Breast epithelium (tissue), 4 donors: ENCODE results near the gene LCLAT1. TPM values are rescaled to one million over a fixed set of nuclear protein-coding genes. Genes with fewer than 3 reads are reported as not detected.

Source experiments
- DNase-seq, 2 donors: peaks; one replicate each; pipeline ENCODE4 v3.0.0-alpha.2; 2019; ENCODE audit warnings: low spot score in 2 of 2
- H3K27ac ChIP-seq, 2 donors: fragments of 200-600 bp; sonication (generic) in 1 of 2; one replicate each; pipeline ENCODE4 v1.5.1; 2016 to 2019; ENCODE audit warnings: mild to moderate bottlenecking in 1 of 2
- H3K27me3 ChIP-seq, 2 donors: fragments of 200-600 bp; sonication (generic) in 1 of 2; one replicate each; pipeline versions ENCODE4 v1.5.1 to v1.6.0; 2017 to 2019; ENCODE audit warnings: control low read depth in 1 of 2, mild to moderate bottlenecking in 1 of 2
- H3K36me3 ChIP-seq: fragments of 200-600 bp; one replicate; pipeline ENCODE4 v1.5.1; 2019
- H3K4me1 ChIP-seq, 2 donors: fragments of 200-600 bp; sonication (generic); one replicate each; pipeline ENCODE4 v1.5.1; 2016 to 2019; ENCODE audit warnings: control low read depth in 1 of 2
- H3K4me3 ChIP-seq, 3 donors: fragments of 200-600 bp; sonication (generic); 1 replicate in 2 of 3; 2 replicates in 1 of 3; pipeline ENCODE4 v1.5.1; 2016 to 2019; ENCODE audit warnings: mild to moderate bottlenecking in 3 of 3, moderate library complexity in 2 of 3
- H3K9me3 ChIP-seq, 2 donors: fragments of 200-600 bp; sonication (generic) in 1 of 2; one replicate each; pipeline ENCODE4 v1.5.1; 2016 to 2019; ENCODE audit warnings: control low read depth in 1 of 2
- CTCF ChIP-seq, 3 donors: fragments of 450-650 bp; IDR thresholded peaks; one replicate each; pipeline ENCODE4 v1.5.1; 2016 to 2017; ENCODE audit warnings: antibody characterized with exemption in 3 of 3, mild to moderate bottlenecking in 3 of 3, moderate library complexity in 3 of 3
- POLR2A ChIP-seq: fragments of 450-650 bp; IDR thresholded peaks from one replicate; pipeline ENCODE4 v1.6.1; 2016; ENCODE audit warnings: antibody characterized with exemption, mild to moderate bottlenecking, moderate library complexity
- POLR2AphosphoS5 ChIP-seq, 3 donors: sonication (generic); formaldehyde crosslinking; IDR thresholded peaks; one replicate each; pipeline ENCODE4 v1.6.1; 2017; ENCODE audit warnings: antibody characterized with exemption in 3 of 3
- intact Hi-C: fragments of 100-400 bp; cut with DNase I; formaldehyde crosslinking; loops from one replicate; pipeline ENCODE4 v1.15.1; 2023; ENCODE audit warnings: low total_unique reads
- total RNA-seq, 3 donors: library from RNA; depleted of rRNA; stranded (reverse); fragments of >200 nt; gene quantifications; one replicate each; pipeline ENCODE4 v1.1.0, GENCODE V29; 2016

The LCLAT1 gene
- total RNA-seq, 3 donors from 2014 or later: 8.0 to 20.6 (median 19.7) TPM

GRCh38 chr2:30691948-30692828 lies 245.1 kb downstream of the LCLAT1 start:
- intact Hi-C loops: no loop called here
- Histone ChIP-seq H3K36me3 (no peaks in the 10 kb centered on the region), H3K9me3 (no peaks in the 10 kb centered on the region), H3K4me3 (no peak overlapping the region), H3K4me1 (no peaks in the 10 kb centered on the region), H3K27ac (peak overlapping the region; percentile 65 to 95), H3K27me3 (no peaks in the 10 kb centered on the region)
- TF ChIP-seq CTCF (IDR thresholded peaks at IDR 0.05) (no peak), POLR2A (no peak), POLR2AphosphoS5 (IDR thresholded peaks at IDR 0.05) (no peak)
- no peak for DNase-seq

GRCh38 chr2:30692829-30693275 lies 245.8 kb downstream of the LCLAT1 start:
- Histone ChIP-seq H3K27ac (peak overlapping the region in 1 of 2 donors; percentile 0), H3K9me3 (no peaks in the 10 kb centered on the region), H3K4me3 (no peak overlapping the region), H3K36me3 (no peaks in the 10 kb centered on the region), H3K27me3 (no peaks in the 10 kb centered on the region), H3K4me1 (no peaks in the 10 kb centered on the region)
- DNase-seq: no peak
- intact Hi-C loops: no loop called here
- TF ChIP-seq CTCF (IDR thresholded peaks at IDR 0.05) (no peak), POLR2AphosphoS5 (IDR thresholded peaks at IDR 0.05) (no peak), POLR2A (no peak)

Other genes with a start within 250 kb of the LCLAT1 start
- gene LBH, start 215.7 kb upstream of the LCLAT1 start, total RNA-seq: 100 to 1,000 TPM in 1 of 3 donors, 10 to 100 TPM in 2; 18.2 to 153 (median 87.2) TPM